Measurements from ENCODE around the gene GDNF. TPM values are rescaled to one million over a fixed set of nuclear protein-coding genes. Genes with fewer than 3 reads are reported as not detected.
"Not testable (repeated sequence)": the region's sequence is repeated elsewhere in the genome, so short reads cannot be mapped to it uniquely, and the experiment has no call there.

Gene GDNF
- total RNA-seq, 1 donor from 2014 or later: 0.57 TPM

DNA sequence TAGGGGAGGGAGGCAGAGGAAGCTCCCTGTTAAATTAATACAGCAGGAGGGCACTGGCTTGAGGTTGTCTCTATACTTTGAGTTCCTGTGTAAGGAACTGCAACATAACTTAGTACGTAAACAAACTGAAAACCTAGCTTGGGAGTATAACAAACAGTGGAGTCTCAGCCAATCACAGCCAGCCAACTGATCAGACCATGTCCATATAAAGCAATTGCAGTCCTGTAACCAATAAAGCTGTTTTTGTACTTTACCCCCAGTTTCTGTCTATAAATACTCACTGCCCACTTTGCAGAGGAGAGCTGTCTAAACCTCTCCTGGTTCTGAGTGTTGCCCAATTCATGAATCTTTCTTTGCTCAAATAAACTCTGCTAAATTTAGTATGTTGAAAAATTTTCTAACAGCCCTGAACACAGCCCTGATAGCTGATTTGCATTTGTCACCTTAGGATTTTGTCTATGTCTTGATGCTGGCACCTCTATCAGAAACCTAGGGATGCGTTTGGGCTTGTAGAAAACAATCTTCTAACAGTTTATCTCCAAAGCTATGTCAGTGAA is 39.9 kb downstream of the GDNF start:
- Mint-ChIP-seq H3K27me3 (no peaks in the 10 kb centered on the region), H3K9me3 (ENCODE audit: low read depth) (peaks cover 3% of the 10 kb centered on the region), H3K36me3 (ENCODE audit: insufficient read depth) (no peaks in the 10 kb centered on the region), H3K27ac (no peak overlapping the region), H3K4me1 (ENCODE audit: low read depth) (no peaks in the 10 kb centered on the region), H3K4me3 (ENCODE audit: low read depth) (no peak overlapping the region)
- TF ChIP-seq, protein P1, sequence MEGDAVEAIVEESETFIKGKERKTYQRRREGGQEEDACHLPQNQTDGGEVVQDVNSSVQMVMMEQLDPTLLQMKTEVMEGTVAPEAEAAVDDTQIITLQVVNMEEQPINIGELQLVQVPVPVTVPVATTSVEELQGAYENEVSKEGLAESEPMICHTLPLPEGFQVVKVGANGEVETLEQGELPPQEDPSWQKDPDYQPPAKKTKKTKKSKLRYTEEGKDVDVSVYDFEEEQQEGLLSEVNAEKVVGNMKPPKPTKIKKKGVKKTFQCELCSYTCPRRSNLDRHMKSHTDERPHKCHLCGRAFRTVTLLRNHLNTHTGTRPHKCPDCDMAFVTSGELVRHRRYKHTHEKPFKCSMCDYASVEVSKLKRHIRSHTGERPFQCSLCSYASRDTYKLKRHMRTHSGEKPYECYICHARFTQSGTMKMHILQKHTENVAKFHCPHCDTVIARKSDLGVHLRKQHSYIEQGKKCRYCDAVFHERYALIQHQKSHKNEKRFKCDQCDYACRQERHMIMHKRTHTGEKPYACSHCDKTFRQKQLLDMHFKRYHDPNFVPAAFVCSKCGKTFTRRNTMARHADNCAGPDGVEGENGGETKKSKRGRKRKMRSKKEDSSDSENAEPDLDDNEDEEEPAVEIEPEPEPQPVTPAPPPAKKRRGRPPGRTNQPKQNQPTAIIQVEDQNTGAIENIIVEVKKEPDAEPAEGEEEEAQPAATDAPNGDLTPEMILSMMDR (IDR thresholded peaks at IDR 0.05; ENCODE audit: unreplicated experiment): no peak
- no peak for DNase-seq (ENCODE audit: low spot score, unreplicated experiment)

DNA sequence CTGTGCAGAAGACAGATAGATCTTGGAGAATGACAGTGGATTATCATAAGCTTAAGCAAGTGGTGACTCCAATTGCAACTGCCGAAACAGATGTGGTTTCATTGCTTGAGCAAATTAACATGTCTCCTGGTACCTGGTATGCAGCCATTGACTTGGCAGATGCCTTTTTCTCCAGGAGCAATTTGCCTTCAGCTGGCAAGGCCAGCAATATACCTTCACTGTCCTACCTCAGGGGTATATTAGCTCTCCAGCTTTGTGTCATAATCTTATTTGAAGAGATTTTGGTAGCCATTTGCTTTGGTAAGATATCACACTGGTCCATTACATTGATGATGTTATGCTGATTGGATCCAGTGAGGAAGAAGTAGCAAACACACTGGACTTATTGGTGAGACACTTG is 43.4 kb downstream of the GDNF start:
- not testable (repeated sequence) for H3K36me3 Mint-ChIP-seq (ENCODE audit: insufficient read depth); H3K27me3 Mint-ChIP-seq; H3K27ac Mint-ChIP-seq; H3K4me1 Mint-ChIP-seq (ENCODE audit: low read depth); H3K4me3 Mint-ChIP-seq (ENCODE audit: low read depth); DNase-seq (ENCODE audit: low spot score, unreplicated experiment)
- peaks cover 19% of the 10 kb centered on the region for H3K9me3 Mint-ChIP-seq (ENCODE audit: low read depth)

DNA sequence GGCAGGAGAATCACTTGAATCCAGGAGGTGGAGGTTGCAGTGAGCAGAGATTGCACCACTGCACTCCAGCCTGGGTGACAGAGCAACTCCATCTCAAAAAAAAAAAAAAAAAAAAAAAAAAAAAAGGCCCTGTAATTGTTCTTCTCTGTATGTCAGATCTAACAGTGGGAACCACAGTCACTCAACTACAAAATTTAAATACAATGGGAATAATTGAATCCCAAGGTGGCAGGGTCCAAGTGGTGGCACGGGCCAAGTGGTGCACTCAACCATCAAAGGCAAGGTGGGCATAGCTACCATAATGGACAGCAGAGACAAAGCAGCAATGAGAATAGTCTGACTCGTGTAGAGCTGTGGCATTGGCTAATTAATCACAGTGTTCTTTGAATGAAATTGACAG is 44.5 kb downstream of the GDNF start:
- not testable (repeated sequence) for DNase-seq (ENCODE audit: low spot score, unreplicated experiment); H3K4me1 Mint-ChIP-seq (ENCODE audit: low read depth); H3K27me3 Mint-ChIP-seq; H3K4me3 Mint-ChIP-seq (ENCODE audit: low read depth); H3K27ac Mint-ChIP-seq; H3K36me3 Mint-ChIP-seq (ENCODE audit: insufficient read depth)
- peaks cover 19% of the 10 kb centered on the region for H3K9me3 Mint-ChIP-seq (ENCODE audit: low read depth)

DNA sequence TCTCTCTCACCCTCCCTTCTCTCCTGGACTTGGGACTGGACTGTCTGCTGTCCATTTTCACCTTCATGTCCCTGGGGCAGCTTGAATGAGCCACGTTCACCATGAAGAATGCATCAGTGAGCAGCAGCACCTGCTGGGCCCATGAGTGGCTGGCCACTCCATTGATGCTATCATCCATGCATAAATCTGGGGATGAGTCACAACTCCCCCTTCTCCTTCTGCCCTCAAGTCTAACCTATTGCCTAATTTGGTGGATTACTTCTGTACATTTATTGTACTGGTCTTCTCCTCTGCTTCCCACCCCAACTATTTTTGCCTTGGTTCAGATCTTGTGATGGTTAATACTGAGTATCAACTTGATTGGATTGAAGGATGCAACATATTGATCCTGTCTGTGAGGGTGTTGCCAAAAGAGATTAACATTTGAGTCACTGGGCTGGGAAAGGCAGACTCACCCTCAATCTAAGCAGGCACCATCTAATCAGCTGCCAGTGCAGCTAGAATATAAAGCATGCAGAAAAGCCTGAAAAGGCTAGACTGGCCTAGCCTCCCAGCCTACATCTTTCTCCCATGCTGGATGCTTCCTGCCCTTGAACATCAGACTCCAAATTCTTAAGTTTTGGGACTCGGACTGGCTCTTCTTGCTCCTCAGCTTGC is 46.7 kb downstream of the GDNF start:
- DNase-seq (ENCODE audit: low spot score, unreplicated experiment): no peak
- Mint-ChIP-seq H3K27me3 (no peaks in the 10 kb centered on the region), H3K9me3 (ENCODE audit: low read depth) (peaks cover 19% of the 10 kb centered on the region), H3K4me1 (ENCODE audit: low read depth) (no peaks in the 10 kb centered on the region), H3K4me3 (ENCODE audit: low read depth) (no peak overlapping the region), H3K27ac (no peak overlapping the region), H3K36me3 (ENCODE audit: insufficient read depth) (no peaks in the 10 kb centered on the region)
- TF ChIP-seq, protein P1 (IDR thresholded peaks at IDR 0.05; ENCODE audit: unreplicated experiment): no peak

DNA sequence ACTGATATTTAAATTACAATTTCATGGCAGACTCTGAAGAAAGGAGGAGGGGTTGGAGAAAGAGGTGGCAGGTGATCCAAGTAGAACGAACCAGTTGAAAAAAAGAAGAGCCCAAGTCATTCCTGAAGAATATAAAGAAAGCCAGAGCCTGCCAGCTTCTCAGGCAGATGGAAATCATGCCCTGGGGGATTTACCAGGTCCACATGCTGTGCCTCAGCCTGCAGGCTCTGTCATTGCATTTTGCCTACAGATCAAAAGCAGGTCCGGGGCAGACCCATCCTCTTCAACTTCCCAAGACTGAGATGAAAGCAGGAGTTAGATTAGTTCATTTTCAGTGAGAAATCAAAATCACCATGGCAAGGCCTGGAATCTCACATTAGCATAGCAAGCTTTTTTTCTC is 48.5 kb downstream of the GDNF start:
- Mint-ChIP-seq H3K4me3 (ENCODE audit: low read depth) (no peak overlapping the region), H3K9me3 (ENCODE audit: low read depth) (peaks cover 23% of the 10 kb centered on the region), H3K36me3 (ENCODE audit: insufficient read depth) (no peaks in the 10 kb centered on the region), H3K4me1 (ENCODE audit: low read depth) (no peaks in the 10 kb centered on the region), H3K27ac (no peak overlapping the region), H3K27me3 (no peaks in the 10 kb centered on the region)
- TF ChIP-seq, protein P1 (IDR thresholded peaks at IDR 0.05; ENCODE audit: unreplicated experiment): no peak
- no peak for DNase-seq (ENCODE audit: low spot score, unreplicated experiment)

DNA sequence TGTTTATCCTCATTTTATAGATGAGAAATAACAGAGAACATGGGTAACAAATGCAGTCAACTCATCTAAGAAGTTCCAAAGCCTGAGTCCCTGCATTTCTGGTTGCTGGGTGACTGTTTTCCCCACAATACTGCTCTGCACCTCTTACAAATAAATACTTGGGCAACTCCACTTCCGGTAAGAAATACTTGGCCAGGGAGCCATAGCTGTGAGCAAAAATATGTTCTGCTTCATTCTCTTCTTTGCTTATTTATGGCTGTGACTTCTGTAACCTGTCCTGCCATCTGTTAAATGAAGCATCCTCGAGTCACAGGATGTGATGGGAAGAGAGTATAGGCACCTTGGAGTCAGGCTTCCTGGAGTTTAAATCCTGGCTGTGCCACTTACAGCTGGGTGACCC is 49.9 kb downstream of the GDNF start:
- Mint-ChIP-seq H3K27ac (no peak overlapping the region), H3K4me3 (ENCODE audit: low read depth) (no peak overlapping the region), H3K27me3 (no peaks in the 10 kb centered on the region), H3K9me3 (ENCODE audit: low read depth) (peaks cover 28% of the 10 kb centered on the region), H3K4me1 (ENCODE audit: low read depth) (no peaks in the 10 kb centered on the region), H3K36me3 (ENCODE audit: insufficient read depth) (no peaks in the 10 kb centered on the region)
- no peak for DNase-seq (ENCODE audit: low spot score, unreplicated experiment)
- TF ChIP-seq, protein P1 (IDR thresholded peaks at IDR 0.05; ENCODE audit: unreplicated experiment): no peak

All from progenitor cell of endocrine pancreas (in vitro differentiated cells).